H1 (cell line): ENCODE results near the gene SLC22A23. TPM values are rescaled to one million over a fixed set of nuclear protein-coding genes. Genes with fewer than 3 reads are reported as not detected.

Source experiments
- CTCF ChIA-PET: fragments of 300-600 bp; sonication (Branson Sonifier 250); formaldehyde crosslinking; loops from one replicate; lab custom pipeline; 2021; ENCODE audit not compliant: partially characterized antibody; lab: Charles Lee
- POLR2A ChIA-PET: fragments of 300-600 bp; sonication (Branson Sonifier 250); formaldehyde crosslinking; loops from one replicate; lab custom pipeline; 2021; ENCODE audit warnings: inconsistent platforms; ENCODE audit not compliant: partially characterized antibody; lab: Charles Lee
- DNase-seq, 2 experiments: peaks; one replicate each; pipeline versions ENCODE4 v3.0.0 to v3.0.0-alpha.2; 2010 to 2022; ENCODE audit warnings: low spot score in 2 of 2, low read depth in 1 of 2, mixed read lengths in 1 of 2
- FAIRE-seq: peaks from 2 replicates; lab custom pipeline; 2011; peaks lifted over from hg19 to GRCh38; lab: Jason Lieb, UNC
- H2AFZ ChIP-seq: 2 replicates; pipeline ENCODE4 v1.8.1; 2012; ENCODE audit warnings: low read length, inconsistent platforms
- H2AK5ac ChIP-seq: 2 replicates; pipeline ENCODE4 v1.6.1; 2013; ENCODE audit warnings: low read depth, low read length
- H2BK120ac ChIP-seq: replicated peaks from 2 replicates; pipeline ENCODE3; 2013; ENCODE audit warnings: low read depth, low read length, inconsistent platforms
- H2BK12ac ChIP-seq: 2 replicates; pipeline ENCODE4 v1.6.1; 2013; ENCODE audit warnings: low read depth, low read length
- H2BK15ac ChIP-seq: 2 replicates; pipeline ENCODE4 v1.6.1; 2013; ENCODE audit warnings: low read length
- H2BK20ac ChIP-seq: 2 replicates; pipeline ENCODE4 v1.6.1; 2013; ENCODE audit warnings: low read length
- H2BK5ac ChIP-seq: 2 replicates; pipeline ENCODE4 v1.6.1; 2013; ENCODE audit warnings: low read depth, low read length
- H3K14ac ChIP-seq: 2 replicates; pipeline ENCODE4 v1.6.1; 2013; ENCODE audit warnings: inconsistent platforms; ENCODE audit not compliant: insufficient read length
- H3K18ac ChIP-seq: 2 replicates; pipeline ENCODE4 v1.6.1; 2013; ENCODE audit warnings: low read length; ENCODE audit errors: extremely low read depth
- H3K23ac ChIP-seq: 2 replicates; pipeline ENCODE4 v1.6.1; 2013; ENCODE audit warnings: inconsistent platforms; ENCODE audit not compliant: insufficient read length
- H3K23me2 ChIP-seq: 2 replicates; pipeline ENCODE4 v1.6.1; 2013; ENCODE audit warnings: low read depth, low read length
- H3K27ac ChIP-seq: 2 replicates; pipeline ENCODE4 v1.6.1; 2011; ENCODE audit warnings: low read depth, low read length, inconsistent platforms
- H3K27me3 ChIP-seq, 4 experiments: replicated peaks in 1 of 4; 1 replicate in 1 of 4; 2 replicates in 3 of 4; pipeline versions ENCODE4 v1.6.1 to v1.8.1; 2011 to 2013; ENCODE audit warnings: low read length in 3 of 4, mild to moderate bottlenecking in 3 of 4, inconsistent platforms in 2 of 4, mixed read lengths in 2 of 4, moderate library complexity in 1 of 4; ENCODE audit not compliant: control insufficient read depth in 3 of 4, insufficient read depth in 3 of 4; ENCODE audit errors: extremely low read depth in 1 of 4
- H3K36me3 ChIP-seq, 4 experiments: 2 replicates each; pipeline versions ENCODE4 v1.6.1 to v1.8.1; 2011 to 2013; ENCODE audit warnings: mild to moderate bottlenecking in 4 of 4, low read length in 3 of 4, moderate library complexity in 2 of 4, control low read depth in 1 of 4, inconsistent platforms in 1 of 4; ENCODE audit not compliant: insufficient read depth in 4 of 4, control insufficient read depth in 2 of 4
- H3K4ac ChIP-seq: replicated peaks from 2 replicates; pipeline ENCODE3; 2013; ENCODE audit warnings: low read length, low read depth, mixed read lengths, inconsistent platforms; ENCODE audit not compliant: insufficient read length
- H3K4me1 ChIP-seq, 4 experiments: replicated peaks in 1 of 4; 1 replicate in 1 of 4; 2 replicates in 3 of 4; pipeline versions ENCODE4 v1.6.1 to v1.8.1; 2011 to 2013; ENCODE audit warnings: low read length in 3 of 4, inconsistent platforms in 2 of 4, mixed read lengths in 1 of 4; ENCODE audit not compliant: insufficient read depth in 4 of 4, control insufficient read depth in 3 of 4
- H3K4me2 ChIP-seq, 2 experiments: 2 replicates each; pipeline versions ENCODE4 v1.6.1 to v1.8.1; 2011 to 2013; ENCODE audit warnings: low read depth in 2 of 2, low read length in 2 of 2, control low read depth in 1 of 2, inconsistent platforms in 1 of 2, mild to moderate bottlenecking in 1 of 2; ENCODE audit not compliant: insufficient read depth in 1 of 2
- H3K4me3 ChIP-seq, 4 experiments: fragments of 200-600, 300-600 bp in 1 of 4; sonication (generic), shearing (Covaris generic), sonication (Bioruptor Twin) in 1 of 4; 2 replicates each; pipeline versions ENCODE4 v1.5.1 to v1.8.1; 2011 to 2016; ENCODE audit warnings: low read length in 4 of 4, low read depth in 3 of 4, control low read depth in 2 of 4, inconsistent platforms in 2 of 4, mild to moderate bottlenecking in 2 of 4, mixed read lengths in 1 of 4, moderate library complexity in 1 of 4; ENCODE audit not compliant: insufficient read depth in 2 of 4; ENCODE audit errors: extremely low read depth in 1 of 4
- H3K56ac ChIP-seq: replicated peaks from 2 replicates; pipeline ENCODE3; 2013; ENCODE audit warnings: low read depth, mild to moderate bottlenecking, mixed read lengths, low read length, inconsistent platforms; ENCODE audit not compliant: insufficient read length
- H3K79me1 ChIP-seq: 2 replicates; pipeline ENCODE4 v1.6.1; 2013; ENCODE audit warnings: low read depth, low read length, control low read depth
- H3K79me2 ChIP-seq, 2 experiments: 2 replicates each; pipeline versions ENCODE4 v1.6.1 to v1.8.1; 2012 to 2013; ENCODE audit warnings: low read length in 2 of 2, mild to moderate bottlenecking in 2 of 2, inconsistent platforms in 1 of 2; ENCODE audit not compliant: insufficient read depth in 2 of 2, control insufficient read depth in 1 of 2
- H3K9ac ChIP-seq, 4 experiments: replicated peaks in 1 of 4; 1 replicate in 1 of 4; 2 replicates in 3 of 4; pipeline versions ENCODE4 v1.6.1 to v1.8.1; 2011 to 2013; ENCODE audit warnings: low read depth in 3 of 4, low read length in 3 of 4, control low read depth in 2 of 4, mild to moderate bottlenecking in 2 of 4, moderate library complexity in 2 of 4, inconsistent platforms in 1 of 4; ENCODE audit errors: extremely low read depth in 1 of 4
- H3K9me3 ChIP-seq, 2 experiments: 2 replicates each; pipeline versions ENCODE4 v1.6.1 to v1.8.1; 2012 to 2013; ENCODE audit warnings: mild to moderate bottlenecking in 2 of 2, moderate library complexity in 2 of 2, control low read depth in 1 of 2, inconsistent platforms in 1 of 2, low read depth in 1 of 2, low read length in 1 of 2, mixed read lengths in 1 of 2; ENCODE audit not compliant: insufficient read depth in 2 of 2
- H4K20me1 ChIP-seq, 2 experiments: replicated peaks in 1 of 2; 2 replicates each; pipeline versions ENCODE3 to v1.8.1; 2011 to 2013; ENCODE audit warnings: inconsistent platforms in 2 of 2, low read length in 2 of 2, mild to moderate bottlenecking in 1 of 2; ENCODE audit not compliant: insufficient read depth in 2 of 2, control insufficient read depth in 1 of 2
- H4K5ac ChIP-seq: 2 replicates; pipeline ENCODE4 v1.6.1; 2013; ENCODE audit warnings: low read length, low read depth, mixed read lengths, inconsistent platforms; ENCODE audit not compliant: insufficient read length
- H4K8ac ChIP-seq: 2 replicates; pipeline ENCODE4 v1.8.0; 2013; ENCODE audit warnings: mild to moderate bottlenecking, moderate library complexity, low read length, inconsistent platforms; ENCODE audit not compliant: insufficient read depth; ENCODE audit errors: extremely low read depth
- H4K91ac ChIP-seq: replicated peaks from 2 replicates; pipeline ENCODE3; 2013; ENCODE audit warnings: low read length, mixed read lengths, inconsistent platforms; ENCODE audit not compliant: insufficient read length
- E2F6 ChIP-seq: IDR thresholded peaks from 2 replicates; pipeline ENCODE4 v1.6.1; 2012; ENCODE audit warnings: inconsistent platforms
- EGR1 ChIP-seq: IDR thresholded peaks from 2 replicates; pipeline ENCODE4 v1.6.1; 2011; ENCODE audit warnings: low read depth, low read length, borderline replicate concordance
- EP300 ChIP-seq, 2 experiments: IDR thresholded peaks; 1 replicate in 1 of 2; 2 replicates in 1 of 2; pipeline ENCODE4 v1.6.1; 2011 to 2012; ENCODE audit warnings: low read depth in 2 of 2, low read length in 2 of 2, mild to moderate bottlenecking in 2 of 2, borderline replicate concordance in 1 of 2, inconsistent platforms in 1 of 2, moderate library complexity in 1 of 2
- EZH2 ChIP-seq: fragments of 200-600 bp; sonication (generic); IDR thresholded peaks from 2 replicates; pipeline ENCODE4 v1.7.1; 2012; ENCODE audit warnings: low read depth, mild to moderate bottlenecking, moderate library complexity, low read length, inconsistent platforms; ENCODE audit not compliant: severe bottlenecking
- GABPA ChIP-seq: IDR thresholded peaks from 2 replicates; pipeline ENCODE4 v1.6.1; 2011; ENCODE audit warnings: mild to moderate bottlenecking, low read length, moderate library complexity, borderline replicate concordance; ENCODE audit not compliant: insufficient read depth
- NANOG ChIP-seq: IDR thresholded peaks from 2 replicates; pipeline ENCODE4 v1.6.1; 2011; ENCODE audit warnings: low read length, low read depth, mild to moderate bottlenecking, inconsistent platforms; ENCODE audit not compliant: insufficient read depth, poor library complexity, severe bottlenecking
- POLR2AphosphoS5 ChIP-seq: IDR thresholded peaks from 2 replicates; pipeline ENCODE4 v1.6.1; 2011; ENCODE audit warnings: low read depth, low read length
- SIN3A ChIP-seq, 2 experiments: IDR thresholded peaks in 1 of 2; conservative IDR thresholded peaks in 1 of 2; 2 replicates each; pipeline ENCODE4 v1.6.1; 2011 to 2012; ENCODE audit warnings: low read length in 2 of 2, improper control_type of control experiment in 1 of 2, low read depth in 1 of 2, mild to moderate bottlenecking in 1 of 2
- SP1 ChIP-seq: IDR thresholded peaks from 2 replicates; pipeline ENCODE4 v1.6.1; 2011; ENCODE audit warnings: low read depth, low read length
- SUZ12 ChIP-seq: fragments of 200-600 bp; sonication (generic); IDR thresholded peaks from 2 replicates; pipeline ENCODE4 v1.6.1; 2012; ENCODE audit warnings: mild to moderate bottlenecking, inconsistent platforms, low read length, moderate library complexity, mixed read lengths
- TAF7 ChIP-seq: optimal IDR thresholded peaks from 2 replicates; pipeline ENCODE3; 2011; ENCODE audit warnings: low read depth, mild to moderate bottlenecking, inconsistent platforms, low read length, moderate library complexity, borderline replicate concordance
- TEAD4 ChIP-seq: IDR thresholded peaks from 2 replicates; pipeline ENCODE4 v1.6.1; 2012; ENCODE audit warnings: low read depth, low read length, inconsistent platforms, mixed read lengths
- WGBS, 2 experiments: shearing (Covaris generic) in 1 of 2; methylation state at CpG; one replicate each; pipeline versions ENCODE4 v1.1.6 to v1.1.7; 2013 to 2015; ENCODE audit warnings: low lambda C conversion rate in 2 of 2, mixed read lengths in 2 of 2, inconsistent platforms in 1 of 2, low coverage in 1 of 2, missing lambda C conversion rate in 1 of 2; ENCODE audit not compliant: insufficient replicate concordance in 2 of 2, insufficient coverage in 1 of 2, insufficient read length in 1 of 2; ENCODE audit errors: extremely low coverage in 1 of 2, missing lambda C conversion rate in 1 of 2; 5-methylcytosine and 5-hydroxymethylcytosine counted together
- polyA plus RNA-seq, 7 experiments: library from polyadenylated mRNA; depleted of rRNA in 3 of 7; stranded (reverse) in 5 of 7; unstranded in 2 of 7; fragments of >200 nt in 5 of 7; fragments of 200-250 nt in 2 of 7; gene quantifications; 1 replicate in 5 of 7; 2 replicates in 1 of 7; 4 replicates in 1 of 7; pipeline versions ENCODE4 v1.2.1 to v1.2.3, GENCODE V29; 2011 to 2013; ENCODE audit warnings: missing spikeins in 2 of 7, mixed read lengths in 2 of 7
- total RNA-seq: library from RNA; stranded (reverse); fragmentation: NEBNext Ultra II Directional; extraction: Animal tissue kit (Norgen Biotek cat#: 25700); gene quantifications from 2 replicates; pipeline ENCODE4 v1.2.1, GENCODE V29; 2021

SLC22A23 gene
- total and polyA plus RNA-seq, 2 of the 8 experiments (the other 6 are each of a cell fraction or from before 2014, with no cell fraction given) = 9.9 to 38.4 TPM

GRCh38 chr6:3286641-3287171 lies 170.1 kb downstream of the SLC22A23 start:
- POLR2A ChIA-PET = interaction anchor here (0.6 kb wide), 2 partner anchors 10 to 609 kb away, joined by 3 read pairs; no protein-coding TSS in a partner anchor
- CTCF ChIA-PET = interaction anchor here (0.9 to 5.1 kb wide), 8 partner anchors 10 to 415 kb away, joined by 3 to 35 read pairs (median 3); no protein-coding TSS in a partner anchor
- no peak for FAIRE-seq
- TF ChIP-seq NANOG (no peak), GABPA (no peak), EZH2 (no peak), E2F6 (no peak), TEAD4 (no peak), SIN3A (conservative IDR thresholded peaks at IDR 0.05 in 1 of 2, IDR thresholded peaks at IDR 0.05 in 1 of 2; ENCODE audit: low read depth in 1 of 2, low read length in 2 of 2) (no peak), POLR2AphosphoS5 (no peak), TAF7 (no peak), EGR1 (no peak), SUZ12 (no peak), EP300 (IDR thresholded peaks at IDR 0.05; ENCODE audit: borderline replicate concordance in 1 of 2, low read depth in 2 of 2, low read length in 2 of 2) (no peak), SP1 (no peak)

More at GRCh38 chr6:3286641-3287171, 170.1 kb downstream of the SLC22A23 start:
- 98% methylated on average over 24 of the region's 24 CpGs; no CpG with 5 or more reads in 1 of the 2 experiments for WGBS, 2 experiments
- no peak overlapping the region for H3K4me2 ChIP-seq
- H3K79me1 ChIP-seq = no peaks in the 10 kb centered on the region
- H3K27ac ChIP-seq = no peak overlapping the region; the same call in 1 of the 2 replicates
- H3K27me3 ChIP-seq = no peaks in the 10 kb centered on the region
- H4K20me1 ChIP-seq = no peaks in the 10 kb centered on the region
- H4K5ac ChIP-seq = no peak overlapping the region
- peaks cover 9 to 12% (median 11%) of the 10 kb centered on the region in 4 experiments for H3K4me1 ChIP-seq
- no peaks in the 10 kb centered on the region for H3K23me2 ChIP-seq
- H2AK5ac ChIP-seq = 0 out of 2 replicates have a peak overlapping the region, but pooled peaks have one; percentile 53
- no peak overlapping the region for H3K9ac ChIP-seq
- no peaks in the 10 kb centered on the region for H3K9me3 ChIP-seq
- DNase-seq = no peak
- H2BK15ac ChIP-seq = no peak overlapping the region
- H2BK20ac ChIP-seq = no peak overlapping the region
- H3K56ac ChIP-seq = no peak overlapping the region
- H3K14ac ChIP-seq = no peak overlapping the region
- H4K91ac ChIP-seq = no peak overlapping the region
- no peaks in the 10 kb centered on the region for H3K79me2 ChIP-seq
- no peak overlapping the region for H2BK12ac ChIP-seq
- H2BK120ac ChIP-seq = no peak overlapping the region
- no peak overlapping the region for H2BK5ac ChIP-seq
- no peak overlapping the region for H2AFZ ChIP-seq
- no peak overlapping the region for H4K8ac ChIP-seq
- H3K4me3 ChIP-seq = no peak overlapping the region
- no peak overlapping the region for H3K23ac ChIP-seq
- peaks cover 0 to 8% (median 2%) of the 10 kb centered on the region in 4 experiments; a peak in 2 of 8 replicates for H3K36me3 ChIP-seq
- no peak overlapping the region for H3K4ac ChIP-seq
- H3K18ac ChIP-seq = no peak overlapping the region
